Measurements from ENCODE around the gene MEIOB.
"Not testable (repeated sequence)": the region's sequence is repeated elsewhere in the genome, so short reads cannot be mapped to it uniquely, and the experiment has no call there.

The MEIOB gene

GRCh38 chr16:1807626-1808025, 64.3 kb downstream of the MEIOB start:
- DNase-seq, result no peak

- DNase-seq, result no peak
Observed at GRCh38 chr16:1800701-1801100, 71.3 kb downstream of the MEIOB start.

GRCh38 chr16:1799263-1799662, 72.7 kb downstream of the MEIOB start:
- not testable (repeated sequence) for DNase-seq

GRCh38 chr16:1794908-1795666, 76.9 kb downstream of the MEIOB start:
- DNase-seq, result no peak

- no peak for DNase-seq
Observed at GRCh38 chr16:1794221-1794871, 77.6 kb downstream of the MEIOB start.

- DNase-seq, result no peak
Observed at GRCh38 chr16:1793578-1794220, 78.3 kb downstream of the MEIOB start, which contains the start of gene IGFALS. Gene IGFALS, minus strand, starts transcription at chr16:1793705. Its CDS starts 53 bp downstream, at chr16:1793652.

- no peak for DNase-seq
Observed at GRCh38 chr16:1792836-1793577, 79.0 kb downstream of the MEIOB start.

- DNase-seq, result no peak
Observed at GRCh38 chr16:1791943-1792812, 79.8 kb downstream of the MEIOB start.

- DNase-seq, result no peak
Observed at GRCh38 chr16:1791256-1791942, 80.6 kb downstream of the MEIOB start.

GRCh38 chr16:1790611-1791255, 81.2 kb downstream of the MEIOB start:
- DNase-seq, result no peak

- no peak for DNase-seq
Observed at GRCh38 chr16:1790261-1790610, 81.7 kb downstream of the MEIOB start.

- no peak for DNase-seq
Observed at GRCh38 chr16:1789643-1790045, 82.3 kb downstream of the MEIOB start.

GRCh38 chr16:1788708-1789100, 83.3 kb downstream of the MEIOB start:
- peak; percentile 1 for DNase-seq

GRCh38 chr16:1788095-1788707, 83.8 kb downstream of the MEIOB start:
- DNase-seq, result no peak

GRCh38 chr16:1787322-1788094, 84.5 kb downstream of the MEIOB start:
- no peak for DNase-seq

GRCh38 chr16:1787056-1787321, 85.0 kb downstream of the MEIOB start:
- DNase-seq, result no peak

GRCh38 chr16:1786242-1787055, 85.5 kb downstream of the MEIOB start:
- DNase-seq, result no peak

GRCh38 chr16:1785846-1786170, 86.2 kb downstream of the MEIOB start:
- DNase-seq, result no peak
